Measurements from ENCODE around the gene PKM. TPM values are rescaled to one million over a fixed set of nuclear protein-coding genes. Genes with fewer than 3 reads are reported as not detected.
A peak's percentile ranks its signal among the peaks of the same experiment; 100 is the strongest.

Gene PKM
- total RNA-seq, 4 donors from 2014 or later = 307 to 392 (median 318) TPM

- H3K36me3 ChIP-seq = peaks cover 0 to 17% (median 0%) of the 10 kb centered on the region in 3 donors
These were observed 41.4 kb upstream of the PKM start, which contains the start of gene PARP6 for GRCh38 chr15:72272213-72272996. Gene PARP6 (minus strand): TSS chr15:72272554. CDS start chr15:72267477, 5,077 bp downstream.

GRCh38 chr15:72271895-72272212 is 40.9 kb upstream of the PKM start:
- no peak for TF ChIP-seq CTCF (IDR thresholded peaks at IDR 0.05)
- no peak for TF ChIP-seq POLR2A (IDR thresholded peaks at IDR 0.05)
- DNase-seq = no peak
- Histone ChIP-seq H3K4me3 (peak overlapping the region; percentile 81 to 97 (median 86)), H3K36me3 (peaks cover 0 to 22% (median 0%) of the 10 kb centered on the region in 3 donors), H3K27ac (peak overlapping the region; percentile 86 to 91 (median 88)), H3K4me1 (peaks cover 0 to 21% (median 9%) of the 10 kb centered on the region in 4 donors), H3K27me3 (no peaks in the 10 kb centered on the region), H3K9me3 (no peaks in the 10 kb centered on the region)

More at GRCh38 chr15:72272213-72272996, 41.4 kb upstream of the PKM start, which contains the start of gene PARP6:
- TF ChIP-seq CTCF (IDR thresholded peaks at IDR 0.05) = peak; percentile 58 to 74 (median 64)
- peak; percentile 24 to 80 for TF ChIP-seq POLR2A (IDR thresholded peaks at IDR 0.05)
- peaks cover 0 to 21% (median 9%) of the 10 kb centered on the region in 4 donors for H3K4me1 ChIP-seq
- DNase-seq = peak; percentile 95 to 99 (median 97)
- no peaks in the 10 kb centered on the region for H3K9me3 ChIP-seq
- peak within 1 kb of the TSS; percentile 86 to 91 (median 88) for H3K27ac ChIP-seq
- no peaks in the 10 kb centered on the region for H3K27me3 ChIP-seq
- H3K4me3 ChIP-seq = peak within 1 kb of the TSS; percentile 81 to 97 (median 86)

DNA sequence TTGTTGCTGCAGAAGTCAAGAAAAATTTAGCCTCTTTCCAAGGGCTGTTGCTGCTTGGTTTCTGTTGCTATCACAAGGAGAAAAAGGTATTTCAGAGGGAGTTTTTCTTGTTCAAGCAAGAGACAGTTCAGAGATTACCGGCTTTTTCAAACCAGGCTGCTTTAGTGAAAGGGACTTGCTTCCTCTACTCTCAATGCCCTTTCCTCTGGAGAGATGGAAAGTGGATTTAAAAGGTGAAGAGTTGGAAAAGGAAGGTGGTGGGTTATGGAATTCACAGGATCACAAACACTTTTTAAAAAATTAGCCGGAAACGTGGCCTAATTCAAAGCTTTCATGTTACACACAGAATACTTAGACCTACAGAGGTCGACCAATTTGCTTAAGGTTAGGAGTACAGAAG is 40.2 kb upstream of the PKM start:
- Histone ChIP-seq H3K27me3 (no peaks in the 10 kb centered on the region), H3K4me1 (peaks cover 0 to 21% (median 9%) of the 10 kb centered on the region in 4 donors), H3K9me3 (no peaks in the 10 kb centered on the region), H3K4me3 (peak overlapping the region in 1 of 4 donors; percentile 97), H3K36me3 (peaks cover 0 to 28% (median 0%) of the 10 kb centered on the region in 3 donors), H3K27ac (peak overlapping the region in 1 of 4 donors; percentile 91)
- DNase-seq = no peak
- TF ChIP-seq CTCF (IDR thresholded peaks at IDR 0.05) (no peak), POLR2A (IDR thresholded peaks at IDR 0.05) (no peak)

DNA sequence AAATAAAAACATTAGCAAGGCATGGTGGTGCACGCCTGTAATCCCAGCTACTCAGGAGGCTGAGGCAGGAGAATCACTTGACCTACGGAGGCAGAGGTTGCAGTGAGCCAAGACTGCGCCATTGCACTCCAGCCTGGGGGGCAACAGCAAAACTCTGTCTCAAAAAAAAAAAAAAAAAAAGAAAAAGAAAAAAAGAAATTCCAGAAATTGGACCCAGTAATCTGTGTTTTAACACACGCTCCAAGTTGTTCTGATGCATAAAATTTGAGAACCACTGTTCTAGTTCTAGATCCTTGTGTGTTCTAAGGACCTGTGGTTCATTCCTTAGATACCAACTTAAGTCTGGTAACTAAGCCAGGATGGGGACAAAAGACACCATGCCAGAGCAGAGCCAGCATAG is 38.7 kb upstream of the PKM start:
- DNase-seq = no peak
- no peak for TF ChIP-seq POLR2A (IDR thresholded peaks at IDR 0.05)
- no peak for TF ChIP-seq CTCF (IDR thresholded peaks at IDR 0.05)
- Histone ChIP-seq H3K4me1 (peaks cover 0 to 21% (median 9%) of the 10 kb centered on the region in 4 donors), H3K36me3 (peaks cover 0 to 43% (median 0%) of the 10 kb centered on the region in 3 donors), H3K4me3 (no peak overlapping the region), H3K9me3 (no peaks in the 10 kb centered on the region), H3K27ac (no peak overlapping the region), H3K27me3 (no peaks in the 10 kb centered on the region)

DNA sequence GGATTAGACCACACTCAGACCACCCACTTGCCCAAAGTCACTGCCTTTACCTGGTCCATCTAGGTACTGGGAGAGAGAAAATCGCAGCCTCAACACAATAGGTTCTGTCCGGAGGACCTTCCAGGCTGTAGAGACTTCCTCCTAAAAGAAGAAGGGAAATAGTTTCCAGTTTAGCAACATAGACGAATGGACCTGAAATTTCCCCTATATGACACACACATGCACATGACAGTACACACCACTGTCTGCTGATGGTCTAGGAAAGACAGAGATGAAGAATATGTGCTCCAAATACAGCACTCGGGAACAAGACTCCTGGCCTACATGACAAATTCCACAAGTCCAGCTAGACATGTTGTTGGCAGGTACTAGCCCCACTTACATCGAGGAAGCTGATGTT is 34.0 kb upstream of the PKM start:
- no peak overlapping the region for H3K4me3 ChIP-seq
- no peaks in the 10 kb centered on the region for H3K9me3 ChIP-seq
- peaks cover 0 to 90% (median 2%) of the 10 kb centered on the region in 3 donors for H3K36me3 ChIP-seq
- H3K27ac ChIP-seq = no peak overlapping the region
- DNase-seq = no peak
- no peaks in the 10 kb centered on the region for H3K27me3 ChIP-seq
- TF ChIP-seq POLR2A (IDR thresholded peaks at IDR 0.05) (no peak), CTCF (IDR thresholded peaks at IDR 0.05) (no peak)
- H3K4me1 ChIP-seq = no peaks in the 10 kb centered on the region

Measured in Peyer's patch (tissue), 4 donors.